ENCODE measurements around the gene CNOT9.

The CNOT9 gene

DNA sequence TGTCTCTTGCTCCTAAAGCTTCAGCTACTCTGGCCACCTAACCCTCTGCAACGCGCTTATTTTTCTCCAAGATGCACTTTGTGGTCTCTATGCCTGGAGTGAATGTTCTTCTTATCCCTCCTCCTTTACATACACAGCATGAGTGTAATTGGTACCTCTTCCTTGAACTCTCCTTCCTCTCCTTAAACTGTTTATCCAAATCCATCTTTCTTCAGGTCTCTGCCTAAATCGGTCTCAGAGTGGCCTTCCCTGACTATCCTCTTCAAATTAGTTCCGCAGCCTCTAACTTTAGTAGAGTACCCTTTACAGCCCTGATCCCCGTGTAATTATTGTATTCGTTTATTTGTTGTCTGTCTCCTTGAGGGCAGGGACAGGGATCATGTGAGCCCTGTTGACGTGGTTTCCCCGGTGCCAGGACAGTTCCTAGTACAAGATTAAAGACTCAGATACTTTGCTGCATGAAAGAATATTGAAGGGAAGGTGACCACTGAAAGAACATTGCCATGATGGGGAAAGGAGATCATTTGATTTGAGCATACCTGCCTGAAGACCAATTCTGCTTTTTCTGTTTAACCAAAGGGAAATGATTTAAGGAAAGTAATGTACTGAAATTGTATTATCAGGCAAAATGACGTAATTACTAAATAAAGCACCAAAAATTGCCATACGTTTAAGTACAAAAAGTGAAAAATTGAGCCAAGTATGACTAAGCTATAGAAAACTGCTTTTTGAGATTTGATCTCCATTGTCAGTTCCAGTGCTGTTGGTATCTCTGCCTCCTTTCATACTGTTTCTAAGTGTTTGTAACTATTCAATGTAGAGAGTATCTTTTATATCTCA, 1.2 kb downstream of the CNOT9 start:
- Histone ChIP-seq H3K79me2 (ENCODE audit: insufficient read depth, low read length) (peaks cover 91% of the 10 kb centered on the region), H3F3A (ENCODE audit: insufficient read depth, low read length) (no peaks in the 10 kb centered on the region), H3K4me3 (ENCODE audit: low read depth, low read length, poor library complexity, severe bottlenecking) (peak overlapping the region; percentile 90), H3K9me3 (ENCODE audit: low read length) (no peaks in the 10 kb centered on the region), H2AFZ (ENCODE audit: low read length) (no peak overlapping the region), H3K9ac (ENCODE audit: low read length) (peak overlapping the region; percentile 95), H3K36me3 (ENCODE audit: insufficient read depth, low read length) (peaks cover 36% of the 10 kb centered on the region), H4K20me1 (ENCODE audit: insufficient read depth, low read length) (no peaks in the 10 kb centered on the region), H3K27me3 (ENCODE audit: insufficient read depth, low read length) (no peaks in the 10 kb centered on the region), H3K9me2 (ENCODE audit: low read depth, low read length) (no peaks in the 10 kb centered on the region), H3K4me2 (ENCODE audit: low read length) (peak overlapping the region; percentile 94), H3K4me1 (ENCODE audit: insufficient read depth, low read length, severe bottlenecking) (peaks cover 36% of the 10 kb centered on the region), H3K27ac (ENCODE audit: low read depth, low read length, poor library complexity, severe bottlenecking) (peak overlapping the region; percentile 81)
- TF ChIP-seq, protein P1, sequence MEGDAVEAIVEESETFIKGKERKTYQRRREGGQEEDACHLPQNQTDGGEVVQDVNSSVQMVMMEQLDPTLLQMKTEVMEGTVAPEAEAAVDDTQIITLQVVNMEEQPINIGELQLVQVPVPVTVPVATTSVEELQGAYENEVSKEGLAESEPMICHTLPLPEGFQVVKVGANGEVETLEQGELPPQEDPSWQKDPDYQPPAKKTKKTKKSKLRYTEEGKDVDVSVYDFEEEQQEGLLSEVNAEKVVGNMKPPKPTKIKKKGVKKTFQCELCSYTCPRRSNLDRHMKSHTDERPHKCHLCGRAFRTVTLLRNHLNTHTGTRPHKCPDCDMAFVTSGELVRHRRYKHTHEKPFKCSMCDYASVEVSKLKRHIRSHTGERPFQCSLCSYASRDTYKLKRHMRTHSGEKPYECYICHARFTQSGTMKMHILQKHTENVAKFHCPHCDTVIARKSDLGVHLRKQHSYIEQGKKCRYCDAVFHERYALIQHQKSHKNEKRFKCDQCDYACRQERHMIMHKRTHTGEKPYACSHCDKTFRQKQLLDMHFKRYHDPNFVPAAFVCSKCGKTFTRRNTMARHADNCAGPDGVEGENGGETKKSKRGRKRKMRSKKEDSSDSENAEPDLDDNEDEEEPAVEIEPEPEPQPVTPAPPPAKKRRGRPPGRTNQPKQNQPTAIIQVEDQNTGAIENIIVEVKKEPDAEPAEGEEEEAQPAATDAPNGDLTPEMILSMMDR (IDR thresholded peaks at IDR 0.05; ENCODE audit: low read length): no peak
- no peak for TF ChIP-seq EZH2 (IDR thresholded peaks at IDR 0.05; ENCODE audit: borderline replicate concordance, low read length)

DNA sequence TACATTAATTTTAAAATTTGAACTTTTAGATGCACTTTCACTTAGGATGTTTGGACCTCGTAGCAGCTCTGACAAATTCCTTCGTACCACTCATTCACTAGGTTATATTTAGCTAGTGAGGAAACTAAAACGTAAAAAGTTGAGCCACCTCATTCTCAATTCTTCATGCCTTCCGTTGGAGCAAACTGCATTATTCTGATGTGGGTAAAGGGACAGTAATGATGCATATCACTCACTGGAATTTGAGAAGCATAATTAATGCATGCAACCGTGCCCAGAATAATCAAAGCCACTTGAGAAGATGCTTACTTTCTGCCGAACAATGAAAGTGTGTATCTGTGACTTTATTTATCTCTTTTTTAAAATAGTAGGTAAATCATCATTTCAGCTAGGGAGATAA, 2.2 kb downstream of the CNOT9 start:
- Histone ChIP-seq H3K9ac (ENCODE audit: low read length) (peak overlapping the region; percentile 95), H3K4me1 (ENCODE audit: insufficient read depth, low read length, severe bottlenecking) (peaks cover 36% of the 10 kb centered on the region), H3K27ac (ENCODE audit: low read depth, low read length, poor library complexity, severe bottlenecking) (no peak overlapping the region), H3K9me3 (ENCODE audit: low read length) (no peaks in the 10 kb centered on the region), H3K27me3 (ENCODE audit: insufficient read depth, low read length) (no peaks in the 10 kb centered on the region), H3F3A (ENCODE audit: insufficient read depth, low read length) (no peaks in the 10 kb centered on the region), H3K9me2 (ENCODE audit: low read depth, low read length) (no peaks in the 10 kb centered on the region), H4K20me1 (ENCODE audit: insufficient read depth, low read length) (no peaks in the 10 kb centered on the region), H3K79me2 (ENCODE audit: insufficient read depth, low read length) (peaks cover 92% of the 10 kb centered on the region), H2AFZ (ENCODE audit: low read length) (no peak overlapping the region), H3K4me2 (ENCODE audit: low read length) (peak overlapping the region; percentile 94), H3K36me3 (ENCODE audit: insufficient read depth, low read length) (peaks cover 37% of the 10 kb centered on the region), H3K4me3 (ENCODE audit: low read depth, low read length, poor library complexity, severe bottlenecking) (peak overlapping the region; percentile 90)
- TF ChIP-seq EZH2 (IDR thresholded peaks at IDR 0.05; ENCODE audit: borderline replicate concordance, low read length): no peak
- TF ChIP-seq, protein P1 (IDR thresholded peaks at IDR 0.05; ENCODE audit: low read length): no peak

DNA sequence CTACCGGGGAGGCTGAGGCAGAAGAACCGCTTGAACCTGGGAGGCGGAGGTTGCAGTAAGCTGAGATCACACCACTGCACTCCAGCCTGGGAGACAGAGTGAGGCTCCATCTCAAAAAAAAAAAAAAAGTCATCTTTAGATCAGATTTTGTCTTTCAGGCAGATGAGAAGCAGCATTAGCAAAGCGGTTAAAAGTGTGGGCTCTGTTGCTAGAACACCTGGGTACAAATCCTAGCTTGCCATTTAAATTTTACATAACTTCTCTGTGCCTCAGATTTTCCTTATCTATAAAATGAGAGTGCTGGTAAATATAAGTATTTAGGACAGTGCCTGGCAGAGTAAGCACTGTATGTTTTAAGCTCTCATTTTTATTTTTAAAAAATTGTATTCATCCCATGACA, 8.2 kb downstream of the CNOT9 start:
- Histone ChIP-seq H2AFZ (ENCODE audit: low read length) (no peak overlapping the region), H3K27me3 (ENCODE audit: insufficient read depth, low read length) (no peaks in the 10 kb centered on the region), H4K20me1 (ENCODE audit: insufficient read depth, low read length) (no peaks in the 10 kb centered on the region; the same call in 1 of the 2 replicates), H3K9me3 (ENCODE audit: low read length) (no peaks in the 10 kb centered on the region), H3K36me3 (ENCODE audit: insufficient read depth, low read length) (peaks cover 58% of the 10 kb centered on the region), H3K27ac (ENCODE audit: low read depth, low read length, poor library complexity, severe bottlenecking) (no peak overlapping the region), H3K9me2 (ENCODE audit: low read depth, low read length) (no peaks in the 10 kb centered on the region), H3K79me2 (ENCODE audit: insufficient read depth, low read length) (peaks cover 75% of the 10 kb centered on the region), H3K4me3 (ENCODE audit: low read depth, low read length, poor library complexity, severe bottlenecking) (no peak overlapping the region), H3K4me1 (ENCODE audit: insufficient read depth, low read length, severe bottlenecking) (no peaks in the 10 kb centered on the region), H3F3A (ENCODE audit: insufficient read depth, low read length) (no peaks in the 10 kb centered on the region), H3K4me2 (ENCODE audit: low read length) (no peak overlapping the region), H3K9ac (ENCODE audit: low read length) (no peak overlapping the region)
- TF ChIP-seq, protein P1 (IDR thresholded peaks at IDR 0.05; ENCODE audit: low read length): no peak
- TF ChIP-seq EZH2 (IDR thresholded peaks at IDR 0.05; ENCODE audit: borderline replicate concordance, low read length): no peak

All from OCI-LY1 (cell line).